ENCODE results near the gene TBC1D26. TPM values are rescaled to one million over a fixed set of nuclear protein-coding genes. Genes with fewer than 3 reads are reported as not detected.
"Not testable (repeated sequence)": the region's sequence is repeated elsewhere in the genome, so short reads cannot be mapped to it uniquely, and the experiment has no call there.

Gene TBC1D26
- total RNA-seq (2021) (2.2 to 3.6 TPM (median 3.5 TPM) in 3 replicates), Bru-seq, nascent RNA (percentile 28 among the genes with signal in this experiment)
- long read RNA-seq, experiment 1, partial matches to known transcripts: 0 of 2 reads
- long read RNA-seq, experiment 1, other reads (novel, unspliced or antisense): 2 of 2 reads
- long read RNA-seq, experiment 2, partial matches to known transcripts: 0 of 1 reads
- long read RNA-seq, experiment 2, other reads (novel, unspliced or antisense): 1 of 1 reads
- long read RNA-seq, experiment 3: 0 reads

DNA sequence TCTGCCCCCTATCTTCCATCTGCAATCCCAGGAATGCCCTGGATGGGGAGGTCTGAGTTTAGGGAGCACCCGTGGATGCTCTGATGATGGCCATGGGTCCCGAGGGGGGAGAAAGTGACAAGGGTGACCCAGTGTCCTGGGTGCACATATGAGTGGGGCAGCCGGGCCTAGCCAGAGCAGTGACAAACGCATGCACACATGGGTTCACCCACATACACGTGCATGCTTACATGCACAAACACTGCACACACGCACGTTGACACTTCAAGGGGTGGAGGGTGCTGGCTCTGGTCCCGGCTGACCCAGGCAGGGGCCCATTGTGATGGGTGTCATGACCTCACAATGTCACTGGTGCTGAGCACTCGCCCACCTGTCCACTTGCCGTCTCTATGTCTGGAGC is at the start of gene TBC1D26:
Gene TBC1D26, plus strand, starts transcription at position 384 of the 400 bp plus-strand sequence. CDS start 3,066 bp downstream, outside the sequence.
- H3K36me3 Mint-ChIP-seq; H3K9me3 Mint-ChIP-seq; CTCF ChIA-PET; POLR2A ChIA-PET; H3K4me3 Mint-ChIP-seq; H3K4me1 Mint-ChIP-seq; H3K27me3 Mint-ChIP-seq (ENCODE audit: low read depth); DNase-seq (ENCODE audit: low spot score); ATAC-seq; H3K27ac Mint-ChIP-seq: not testable (repeated sequence)

- Mint-ChIP-seq H3K36me3 (peaks cover 17% of the 10 kb centered on the region), H3K4me1 (peaks cover 14% of the 10 kb centered on the region), H3K4me3 (peak overlapping the region; percentile 93)
- DNase-seq (ENCODE audit: low spot score); H3K27me3 Mint-ChIP-seq (ENCODE audit: low read depth); H3K9me3 Mint-ChIP-seq; POLR2A ChIA-PET; ATAC-seq; H3K27ac Mint-ChIP-seq: not testable (repeated sequence)
- CTCF ChIA-PET: interaction anchor here (0.8 kb wide), 1 partner anchor 31 kb away, joined by 4 read pairs; no protein-coding TSS in a partner anchor
Measured at GRCh38 chr17:15683135-15683534, 48.9 kb upstream of the TBC1D26 start.

- H3K27me3 Mint-ChIP-seq (ENCODE audit: low read depth); H3K9me3 Mint-ChIP-seq; POLR2A ChIA-PET; H3K27ac Mint-ChIP-seq: not testable (repeated sequence)
- Mint-ChIP-seq H3K4me1 (peaks cover 14% of the 10 kb centered on the region), H3K4me3 (peak within 1 kb of the TSS; percentile 93), H3K36me3 (peaks cover 14% of the 10 kb centered on the region)
- CTCF ChIA-PET: interaction anchor here (1.1 kb wide), 1 partner anchor 435 kb away, joined by 3 read pairs; no protein-coding TSS in a partner anchor
- ATAC-seq: peak; percentile 82
- TF ChIP-seq, protein P1, sequence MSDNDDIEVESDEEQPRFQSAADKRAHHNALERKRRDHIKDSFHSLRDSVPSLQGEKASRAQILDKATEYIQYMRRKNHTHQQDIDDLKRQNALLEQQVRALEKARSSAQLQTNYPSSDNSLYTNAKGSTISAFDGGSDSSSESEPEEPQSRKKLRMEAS (CRISPR knock-in tag; IDR thresholded peaks at IDR 0.05): peak; percentile 34; the same call in 1 of the 2 replicates
- 0 out of 2 replicates have a peak, but pooled peaks have one; percentile 43 for TF ChIP-seq GABPB1 (CRISPR knock-in tag; IDR thresholded peaks at IDR 0.05)
- peak; percentile 41 for DNase-seq (ENCODE audit: low spot score)
Measured at GRCh38 chr17:15683824-15684478, 48.1 kb upstream of the TBC1D26 start, which contains the start of gene TRIM16. TSS of gene TRIM16 (minus strand) at chr17:15684311. CDS start at chr17:15651609, 32,702 bp downstream.

DNA sequence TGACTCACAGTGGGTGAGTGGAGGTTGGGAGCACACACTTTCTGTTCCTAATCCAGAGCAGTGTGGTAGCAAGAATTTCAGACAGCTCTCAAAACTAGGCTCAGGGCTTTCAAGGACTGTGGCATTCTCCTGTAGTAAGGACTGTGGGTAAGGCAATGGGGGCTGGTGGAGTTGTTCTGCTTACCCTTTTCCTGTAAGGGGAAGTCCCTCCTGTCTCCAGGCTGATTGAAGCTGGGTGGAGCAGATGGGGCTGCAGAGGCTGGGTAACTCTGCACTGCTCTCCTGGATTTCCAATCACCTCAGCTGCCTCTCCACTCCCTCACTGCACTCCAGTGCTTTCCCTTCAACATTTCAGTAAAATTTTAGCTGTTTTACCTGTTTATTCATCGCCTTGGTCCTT is 44.6 kb upstream of the TBC1D26 start:
- H3K36me3 Mint-ChIP-seq; H3K4me3 Mint-ChIP-seq; H3K27ac Mint-ChIP-seq; CTCF ChIA-PET; H3K27me3 Mint-ChIP-seq (ENCODE audit: low read depth); H3K9me3 Mint-ChIP-seq; DNase-seq (ENCODE audit: low spot score); ATAC-seq: not testable (repeated sequence)
- H3K4me1 Mint-ChIP-seq: peaks cover 14% of the 10 kb centered on the region
- POLR2A ChIA-PET: interaction anchor here (0.6 kb wide), 1 partner anchor 488 kb away, joined by 8 read pairs; no protein-coding TSS in a partner anchor

- Mint-ChIP-seq H3K36me3 (peaks cover 15% of the 10 kb centered on the region), H3K4me3 (peak overlapping the region; percentile 84)
- DNase-seq (ENCODE audit: low spot score); ATAC-seq; POLR2A ChIA-PET; H3K27ac Mint-ChIP-seq; H3K9me3 Mint-ChIP-seq; H3K27me3 Mint-ChIP-seq (ENCODE audit: low read depth); CTCF ChIA-PET; H3K4me1 Mint-ChIP-seq: not testable (repeated sequence)
Measured at GRCh38 chr17:15698967-15699366, 33.1 kb upstream of the TBC1D26 start.

DNA sequence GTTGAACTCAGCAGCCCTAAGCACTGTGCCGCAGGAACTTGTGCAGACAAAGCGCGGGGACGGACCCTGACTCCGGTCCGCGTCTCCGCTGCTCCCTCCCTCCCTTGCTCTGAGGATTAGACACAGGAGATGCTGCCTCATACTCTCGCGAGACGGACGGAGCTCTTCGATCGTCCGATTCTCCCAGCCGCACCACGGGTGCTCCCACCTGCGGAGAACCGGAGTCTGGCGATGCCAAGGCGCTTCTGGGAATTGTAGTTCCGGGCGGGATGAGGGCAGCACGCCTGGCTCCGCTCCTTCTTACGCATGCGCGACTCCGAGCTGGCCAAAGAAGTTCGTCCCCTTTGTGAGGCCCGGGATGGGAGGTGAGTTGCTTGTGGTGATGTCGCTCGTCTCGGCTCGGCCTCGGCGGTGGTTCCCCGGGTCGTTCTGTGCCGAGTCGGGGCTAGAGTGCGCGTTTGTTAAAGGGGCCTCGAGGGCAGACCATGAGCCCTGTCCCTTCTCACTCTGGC is 32.6 kb upstream of the TBC1D26 start, which contains the start of gene ZNF286A:
Gene ZNF286A, plus strand, starts transcription at position 340 of the 512 bp plus-strand sequence. CDS start 578 bp downstream, outside the sequence.
- peak within 1 kb of the TSS; percentile 65; the same call in 1 of the 2 replicates for H3K27ac Mint-ChIP-seq
- H3K9me3 Mint-ChIP-seq; H3K27me3 Mint-ChIP-seq (ENCODE audit: low read depth); H3K4me1 Mint-ChIP-seq; POLR2A ChIA-PET; CTCF ChIA-PET: not testable (repeated sequence)
- DNase-seq (ENCODE audit: low spot score) (peak; percentile 100), ATAC-seq (peak; percentile 97)
- H3K4me3 Mint-ChIP-seq: peak within 1 kb of the TSS; percentile 84
- peaks cover 17% of the 10 kb centered on the region for H3K36me3 Mint-ChIP-seq
- TF ChIP-seq PRDM15 (CRISPR knock-in tag; IDR thresholded peaks at IDR 0.05) (peak; percentile 34; the same call in 1 of the 2 replicates), ZNF121 (CRISPR knock-in tag; IDR thresholded peaks at IDR 0.05) (peak; percentile 59), SP1 (CRISPR knock-in tag; conservative IDR thresholded peaks at IDR 0.05) (0 out of 2 replicates have a peak, but pooled peaks have one; percentile 38)
- TF ChIP-seq, protein P2, sequence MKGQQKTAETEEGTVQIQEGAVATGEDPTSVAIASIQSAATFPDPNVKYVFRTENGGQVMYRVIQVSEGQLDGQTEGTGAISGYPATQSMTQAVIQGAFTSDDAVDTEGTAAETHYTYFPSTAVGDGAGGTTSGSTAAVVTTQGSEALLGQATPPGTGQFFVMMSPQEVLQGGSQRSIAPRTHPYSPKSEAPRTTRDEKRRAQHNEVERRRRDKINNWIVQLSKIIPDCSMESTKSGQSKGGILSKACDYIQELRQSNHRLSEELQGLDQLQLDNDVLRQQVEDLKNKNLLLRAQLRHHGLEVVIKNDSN (CRISPR knock-in tag; IDR thresholded peaks at IDR 0.05): peak; percentile 60; the same call in 1 of the 2 replicates
- TF ChIP-seq, protein P3, sequence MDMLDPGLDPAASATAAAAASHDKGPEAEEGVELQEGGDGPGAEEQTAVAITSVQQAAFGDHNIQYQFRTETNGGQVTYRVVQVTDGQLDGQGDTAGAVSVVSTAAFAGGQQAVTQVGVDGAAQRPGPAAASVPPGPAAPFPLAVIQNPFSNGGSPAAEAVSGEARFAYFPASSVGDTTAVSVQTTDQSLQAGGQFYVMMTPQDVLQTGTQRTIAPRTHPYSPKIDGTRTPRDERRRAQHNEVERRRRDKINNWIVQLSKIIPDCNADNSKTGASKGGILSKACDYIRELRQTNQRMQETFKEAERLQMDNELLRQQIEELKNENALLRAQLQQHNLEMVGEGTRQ (CRISPR knock-in tag; IDR thresholded peaks at IDR 0.05): peak; percentile 71
- TF ChIP-seq, protein P1 (CRISPR knock-in tag; IDR thresholded peaks at IDR 0.05): 0 out of 2 replicates have a peak, but pooled peaks have one; percentile 50

DNA sequence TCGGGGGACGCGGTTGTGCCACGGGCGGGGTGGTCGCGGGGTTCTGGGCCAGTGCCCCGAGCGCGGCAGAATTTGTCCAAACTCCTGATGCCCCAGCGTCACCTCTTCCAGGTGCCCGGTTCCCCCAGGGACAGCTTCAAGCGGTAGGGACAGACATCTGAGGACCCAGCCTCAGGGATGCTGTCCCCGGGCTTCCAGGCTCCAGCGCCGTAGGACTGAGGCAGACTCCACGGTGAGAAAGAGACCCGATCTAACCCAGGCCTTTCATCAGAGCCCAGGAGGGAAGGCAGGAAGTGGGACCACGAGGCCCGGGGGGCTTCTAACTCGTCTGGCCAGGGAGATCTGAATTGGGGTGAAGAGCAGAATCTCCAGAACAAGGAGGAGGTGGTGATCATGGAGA is 32.1 kb upstream of the TBC1D26 start:
- peak; percentile 9 for ATAC-seq
- H3K36me3 Mint-ChIP-seq: peaks cover 19% of the 10 kb centered on the region
- CTCF ChIA-PET; POLR2A ChIA-PET; DNase-seq (ENCODE audit: low spot score); H3K27me3 Mint-ChIP-seq (ENCODE audit: low read depth); H3K9me3 Mint-ChIP-seq; H3K27ac Mint-ChIP-seq; H3K4me1 Mint-ChIP-seq: not testable (repeated sequence)
- H3K4me3 Mint-ChIP-seq: peak overlapping the region; percentile 84

Measured in WTC11 (cell line).